Measurements from ENCODE around the gene PIK3AP1. TPM values are rescaled to one million over a fixed set of nuclear protein-coding genes. Genes with fewer than 3 reads are reported as not detected.

The PIK3AP1 gene
- total RNA-seq, 1 experiment from 2014 or later, result 7.1 TPM

DNA sequence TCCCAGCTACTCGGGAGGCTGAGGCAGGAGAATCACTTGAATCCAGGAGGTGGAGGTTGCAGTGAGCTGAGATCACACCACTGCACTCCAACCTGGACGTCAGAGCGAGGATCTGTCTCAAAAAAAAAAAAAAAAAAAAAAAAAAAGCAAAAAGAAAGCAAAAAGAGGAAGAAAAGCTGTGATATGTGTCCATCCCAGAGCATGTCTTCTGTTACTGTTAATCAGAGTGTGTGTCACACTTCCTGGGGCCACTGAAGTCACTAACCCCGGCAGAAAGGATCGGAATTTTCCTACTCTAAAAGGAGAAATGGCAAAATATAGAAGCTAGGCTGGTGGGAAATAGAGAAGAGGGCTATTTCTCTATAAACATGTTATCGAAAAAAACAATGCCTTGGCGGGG, 11.9 kb downstream of the PIK3AP1 start:
- Histone ChIP-seq H3K9ac (ENCODE audit: low read length) (no peak overlapping the region), H3K4me3 (replicated peaks in 1 of 2; ENCODE audit: low read depth in 1 of 2, low read length in 2 of 2) (no peak overlapping the region), H2AFZ (ENCODE audit: low read depth, low read length, poor library complexity, severe bottlenecking) (no peak overlapping the region), H3K27me3 (ENCODE audit: insufficient read depth, low read length) (no peaks in the 10 kb centered on the region), H3K4me1 (ENCODE audit: control insufficient read depth in 1 of 2, insufficient read depth in 2 of 2, low read length in 2 of 2) (no peaks in the 10 kb centered on the region), H3K79me2 (ENCODE audit: insufficient read depth, low read length) (no peaks in the 10 kb centered on the region), H4K20me1 (ENCODE audit: insufficient read depth) (no peaks in the 10 kb centered on the region), H3K9me3 (ENCODE audit: control insufficient read depth in 1 of 2, insufficient read depth in 1 of 2, low read depth in 1 of 2, low read length in 2 of 2) (no peaks in the 10 kb centered on the region), H3K36me3 (ENCODE audit: control insufficient read depth in 1 of 2, insufficient read depth in 2 of 2, low read length in 2 of 2) (no peaks in the 10 kb centered on the region), H3K27ac (ENCODE audit: low read depth, low read length) (no peak overlapping the region), H3K4me2 (ENCODE audit: low read length) (no peak overlapping the region), H3K9me2 (ENCODE audit: insufficient read depth) (no peaks in the 10 kb centered on the region)
- POLR2A ChIA-PET, result no interaction called here
- RAD21 ChIA-PET (ENCODE audit: low non-redundant PET in 1 of 2, low total read pairs in 2 of 2, uncharacterized antibody in 2 of 2, unreplicated experiment in 2 of 2), result no interaction called here
- intact Hi-C loops (cut with micrococcal nuclease), result no loop called here
- DNase-seq (ENCODE audit: low read depth, low spot score), result no peak
- ATAC-seq, result no peak
- no TSS peak for BruUV-seq (replicated peaks)
- TF ChIP-seq SRF (IDR thresholded peaks at IDR 0.05; ENCODE audit: low read depth), result no peak
- no peak for TF ChIP-seq CTCF (IDR thresholded peaks at IDR 0.05 in 2 of 3, conservative IDR thresholded peaks at IDR 0.05 in 1 of 3; ENCODE audit: borderline replicate concordance in 1 of 3, insufficient read depth in 1 of 3, low read depth in 2 of 3, low read length in 2 of 3)
- TF ChIP-seq MAX (IDR thresholded peaks at IDR 0.05), result no peak
- CTCF ChIA-PET, result no interaction called here

DNA sequence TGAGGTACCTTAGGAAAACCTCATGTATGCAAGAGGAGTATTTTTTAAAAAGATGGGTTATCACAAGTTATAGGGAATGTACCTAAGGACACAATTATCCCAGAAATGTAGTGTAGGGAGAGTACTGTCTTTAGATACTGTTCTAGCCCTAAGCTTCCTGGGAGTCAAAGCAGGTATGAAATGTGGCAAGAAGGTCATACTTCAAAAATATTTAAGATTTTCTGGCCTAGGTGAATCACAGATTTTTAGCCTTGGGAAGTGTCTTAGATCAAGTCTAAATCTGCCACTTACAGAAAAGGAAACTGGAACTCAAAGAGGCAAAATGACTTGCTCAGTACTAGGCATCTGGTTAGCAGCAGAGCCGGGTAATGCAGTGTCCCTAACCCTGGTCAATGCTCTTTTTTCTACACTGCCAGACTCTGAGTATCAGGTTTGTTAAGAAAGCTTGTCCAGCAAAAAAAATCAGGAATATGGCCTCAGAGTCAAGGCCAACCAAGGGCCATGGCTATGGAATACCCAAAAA, 13.9 kb downstream of the PIK3AP1 start:
- no peaks in the 10 kb centered on the region for H3K79me2 ChIP-seq (ENCODE audit: insufficient read depth, low read length)
- no peaks in the 10 kb centered on the region for H3K9me2 ChIP-seq (ENCODE audit: insufficient read depth)
- H3K9ac ChIP-seq (ENCODE audit: low read length), result no peak overlapping the region
- no peaks in the 10 kb centered on the region for H3K36me3 ChIP-seq (ENCODE audit: control insufficient read depth in 1 of 2, insufficient read depth in 2 of 2, low read length in 2 of 2)
- no peaks in the 10 kb centered on the region for H3K4me1 ChIP-seq (ENCODE audit: control insufficient read depth in 1 of 2, insufficient read depth in 2 of 2, low read length in 2 of 2)
- no peaks in the 10 kb centered on the region for H3K27me3 ChIP-seq (ENCODE audit: insufficient read depth, low read length)
- no peaks in the 10 kb centered on the region for H4K20me1 ChIP-seq (ENCODE audit: insufficient read depth)
- intact Hi-C loops (cut with micrococcal nuclease), result no loop called here
- CTCF ChIA-PET, result no interaction called here
- no peak for TF ChIP-seq CEBPB (IDR thresholded peaks at IDR 0.05; ENCODE audit: low read depth)
- no peak overlapping the region for H3K27ac ChIP-seq (ENCODE audit: low read depth, low read length)
- RAD21 ChIA-PET (ENCODE audit: low non-redundant PET in 1 of 2, low total read pairs in 2 of 2, uncharacterized antibody in 2 of 2, unreplicated experiment in 2 of 2), result no interaction called here
- H3K9me3 ChIP-seq (ENCODE audit: control insufficient read depth in 1 of 2, insufficient read depth in 1 of 2, low read depth in 1 of 2, low read length in 2 of 2), result no peaks in the 10 kb centered on the region
- H3K4me2 ChIP-seq (ENCODE audit: low read length), result no peak overlapping the region
- H2AFZ ChIP-seq (ENCODE audit: low read depth, low read length, poor library complexity, severe bottlenecking), result no peak overlapping the region
- no peak overlapping the region for H3K4me3 ChIP-seq (replicated peaks in 1 of 2; ENCODE audit: low read depth in 1 of 2, low read length in 2 of 2)
- BruUV-seq (replicated peaks), result no TSS peak
- DNase-seq (ENCODE audit: low read depth, low spot score) (no peak), ATAC-seq (no peak)
- POLR2A ChIA-PET, result no interaction called here

All from HCT116 (cell line).